Ovary (tissue), 3 donors: Measurements from ENCODE around the gene ABHD17C.

ENCODE experiments used
- CTCF ChIP-seq, 3 donors: fragments of 450-650 bp in 2 of 3; fragments of 200-600 bp in 1 of 3; IDR thresholded peaks; one replicate each; pipeline versions ENCODE4 v1.5.1 to v1.8.0; 2016 to 2022; ENCODE audit warnings: antibody characterized with exemption in 3 of 3, mild to moderate bottlenecking in 1 of 3
- POLR2A ChIP-seq: fragments of 450-650 bp; IDR thresholded peaks from one replicate; pipeline ENCODE4 v1.6.1; 2017; ENCODE audit warnings: antibody characterized with exemption, mild to moderate bottlenecking, moderate library complexity
- donor health status: DM: no; HTN: no; CAD: no.

DNA sequence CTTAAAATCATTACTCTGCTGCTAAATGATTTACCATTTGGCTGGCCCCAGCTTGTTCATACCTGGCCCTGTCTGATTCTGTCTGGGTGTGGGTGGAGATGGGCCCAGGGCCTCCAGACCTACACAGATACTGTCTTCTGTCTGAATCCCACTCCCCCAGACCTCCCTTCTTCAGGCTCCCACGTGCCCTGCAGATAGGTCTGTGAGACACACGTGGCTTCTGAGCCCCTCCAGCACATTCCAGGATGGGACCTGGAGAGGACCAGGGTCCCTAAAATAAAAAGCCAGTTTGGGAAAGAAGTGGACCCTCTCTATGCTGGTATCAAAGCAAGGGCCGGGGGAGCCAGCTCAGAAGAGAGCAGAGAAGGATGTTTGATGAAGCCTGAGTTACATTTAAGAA is 69.4 kb downstream of the ABHD17C start:
- TF ChIP-seq CTCF (IDR thresholded peaks at IDR 0.05), result no peak
- TF ChIP-seq POLR2A, result no peak
